ENCODE data around the gene HSPBAP1.

- TF ChIP-seq CTCF (IDR thresholded peaks at IDR 0.05), result no peak
- no peak for TF ChIP-seq EP300 (IDR thresholded peaks at IDR 0.05)
These were observed 98.7 kb downstream of the HSPBAP1 start for GRCh38 chr3:122694966-122695365.

All from ovary (tissue), 3 donors.